Mononuclear cell (primary cell): ENCODE data around the gene PIK3R1. TPM values are rescaled to one million over a fixed set of nuclear protein-coding genes. Genes with fewer than 3 reads are reported as not detected.

Source experiments
- H3K27me3 ChIP-seq: 2 replicates; pipeline ENCODE4 v1.6.0; 2011; ENCODE audit warnings: low read length, control low read depth; ENCODE audit not compliant: insufficient read depth
- H3K4me1 ChIP-seq: 2 replicates; pipeline ENCODE4 v1.5.1; 2011; ENCODE audit warnings: mild to moderate bottlenecking, low read length, control low read depth; ENCODE audit not compliant: insufficient read depth
- H3K4me3 ChIP-seq: 2 replicates; pipeline ENCODE4 v1.5.1; 2011; ENCODE audit warnings: mild to moderate bottlenecking, low read length, moderate library complexity
- H3K9me3 ChIP-seq: 2 replicates; pipeline ENCODE4 v1.5.1; 2011; ENCODE audit warnings: low read depth, mild to moderate bottlenecking, control low read depth, low read length
- total RNA-seq: library from RNA; depleted of rRNA; stranded (reverse); fragments of >200 nt; gene quantifications from one replicate; pipeline ENCODE4 v1.2.3, GENCODE V29; 2012

The PIK3R1 gene
- total RNA-seq, 1 donor, result 742 TPM

- Histone ChIP-seq H3K4me1 (peaks cover 58% of the 10 kb centered on the region), H3K4me3 (no peak overlapping the region), H3K27me3 (no peaks in the 10 kb centered on the region)
These were observed 44.9 kb downstream of the PIK3R1 start for GRCh38 chr5:68260467-68260866.

GRCh38 chr5:68261169-68261568 lies 45.6 kb downstream of the PIK3R1 start:
- H3K4me3 ChIP-seq, result no peak overlapping the region
- peaks cover 60% of the 10 kb centered on the region for H3K4me1 ChIP-seq
- no peaks in the 10 kb centered on the region for H3K9me3 ChIP-seq
- H3K27me3 ChIP-seq, result no peaks in the 10 kb centered on the region

More at GRCh38 chr5:68260467-68260866, 44.9 kb downstream of the PIK3R1 start:
- H3K9me3 ChIP-seq, result no peaks in the 10 kb centered on the region

- no peak overlapping the region for H3K4me3 ChIP-seq
These were observed 46.1 kb downstream of the PIK3R1 start for GRCh38 chr5:68261569-68262065.

GRCh38 chr5:68264024-68264956 lies 48.7 kb downstream of the PIK3R1 start:
- peaks cover 63% of the 10 kb centered on the region for H3K4me1 ChIP-seq
- no peaks in the 10 kb centered on the region for H3K9me3 ChIP-seq
- H3K4me3 ChIP-seq, result no peak overlapping the region
- H3K27me3 ChIP-seq, result no peaks in the 10 kb centered on the region

More at GRCh38 chr5:68261569-68262065, 46.1 kb downstream of the PIK3R1 start:
- Histone ChIP-seq H3K9me3 (no peaks in the 10 kb centered on the region), H3K27me3 (no peaks in the 10 kb centered on the region), H3K4me1 (peaks cover 60% of the 10 kb centered on the region)

GRCh38 chr5:68265347-68265746 lies 49.8 kb downstream of the PIK3R1 start:
- Histone ChIP-seq H3K27me3 (no peaks in the 10 kb centered on the region), H3K4me1 (peaks cover 59% of the 10 kb centered on the region), H3K9me3 (no peaks in the 10 kb centered on the region), H3K4me3 (no peak overlapping the region)

GRCh38 chr5:68265822-68266395 lies 50.4 kb downstream of the PIK3R1 start:
- no peak overlapping the region for H3K4me3 ChIP-seq
- peaks cover 59% of the 10 kb centered on the region for H3K4me1 ChIP-seq
- no peaks in the 10 kb centered on the region for H3K9me3 ChIP-seq
- H3K27me3 ChIP-seq, result no peaks in the 10 kb centered on the region

GRCh38 chr5:68266457-68266856 lies 50.9 kb downstream of the PIK3R1 start:
- H3K9me3 ChIP-seq, result no peaks in the 10 kb centered on the region
- H3K27me3 ChIP-seq, result no peaks in the 10 kb centered on the region
- peaks cover 64% of the 10 kb centered on the region for H3K4me1 ChIP-seq
- H3K4me3 ChIP-seq, result no peak overlapping the region

GRCh38 chr5:68267066-68267465 lies 51.5 kb downstream of the PIK3R1 start:
- H3K9me3 ChIP-seq, result no peaks in the 10 kb centered on the region
- H3K4me1 ChIP-seq, result peaks cover 61% of the 10 kb centered on the region
- H3K27me3 ChIP-seq, result no peaks in the 10 kb centered on the region
- no peak overlapping the region for H3K4me3 ChIP-seq

- H3K27me3 ChIP-seq, result no peaks in the 10 kb centered on the region
- H3K4me3 ChIP-seq, result no peak overlapping the region
- no peaks in the 10 kb centered on the region for H3K9me3 ChIP-seq
- peaks cover 61% of the 10 kb centered on the region for H3K4me1 ChIP-seq
These were observed 52.7 kb downstream of the PIK3R1 start for GRCh38 chr5:68268101-68268851.

GRCh38 chr5:68268852-68269130 lies 53.2 kb downstream of the PIK3R1 start:
- Histone ChIP-seq H3K4me1 (peaks cover 62% of the 10 kb centered on the region), H3K27me3 (no peaks in the 10 kb centered on the region), H3K9me3 (no peaks in the 10 kb centered on the region), H3K4me3 (no peak overlapping the region)

GRCh38 chr5:68269820-68270219 lies 54.3 kb downstream of the PIK3R1 start:
- H3K9me3 ChIP-seq, result no peaks in the 10 kb centered on the region
- H3K27me3 ChIP-seq, result no peaks in the 10 kb centered on the region
- H3K4me3 ChIP-seq, result no peak overlapping the region
- H3K4me1 ChIP-seq, result peaks cover 62% of the 10 kb centered on the region

- Histone ChIP-seq H3K27me3 (no peaks in the 10 kb centered on the region), H3K9me3 (no peaks in the 10 kb centered on the region), H3K4me3 (no peak overlapping the region), H3K4me1 (peaks cover 58% of the 10 kb centered on the region)
These were observed 54.9 kb downstream of the PIK3R1 start for GRCh38 chr5:68270399-68270975.

- no peak overlapping the region for H3K4me3 ChIP-seq
- H3K9me3 ChIP-seq, result no peaks in the 10 kb centered on the region
- H3K4me1 ChIP-seq, result peaks cover 52% of the 10 kb centered on the region
- H3K27me3 ChIP-seq, result no peaks in the 10 kb centered on the region
These were observed 55.6 kb downstream of the PIK3R1 start for GRCh38 chr5:68271124-68271523.

GRCh38 chr5:68272289-68272688 lies 56.7 kb downstream of the PIK3R1 start:
- H3K4me3 ChIP-seq, result no peak overlapping the region
- no peaks in the 10 kb centered on the region for H3K9me3 ChIP-seq
- H3K27me3 ChIP-seq, result no peaks in the 10 kb centered on the region
- H3K4me1 ChIP-seq, result peaks cover 40% of the 10 kb centered on the region
